AG04450 (cell line): ENCODE results near the gene MYO15A. TPM values are rescaled to one million over a fixed set of nuclear protein-coding genes. Genes with fewer than 3 reads are reported as not detected.

Source experiments
- CTCF ChIA-PET: fragments of 300-600, 350-600 bp; formaldehyde crosslinking; extraction: SDS; loops from one replicate; lab custom pipeline; 2022; ENCODE audit warnings: antibody characterized with exemption, inconsistent platforms; lab: Charles Lee
- POLR2A ChIA-PET: fragments of 350-600 bp; formaldehyde crosslinking; extraction: SDS; loops from one replicate; lab custom pipeline; 2021; ENCODE audit warnings: antibody characterized with exemption, inconsistent platforms; lab: Yijun Ruan, JAX
- DNase-seq: peaks from one replicate; pipeline ENCODE4 v3.0.0-alpha.2; 2011; ENCODE audit warnings: low read depth, low spot score
- H3K27ac ChIP-seq: one replicate; pipeline ENCODE4 v1.5.1; 2012; ENCODE audit warnings: low read depth, low read length, control low read depth
- H3K27me3 ChIP-seq: one replicate; pipeline ENCODE4 v1.6.0; 2012; ENCODE audit warnings: low read length; ENCODE audit not compliant: control insufficient read depth, insufficient read depth
- H3K4me3 ChIP-seq: 2 replicates; pipeline ENCODE4 v1.5.1; 2011; ENCODE audit warnings: mild to moderate bottlenecking, low read depth, low read length, control low read depth
- H3K9me3 ChIP-seq: 2 replicates; pipeline ENCODE4 v1.5.1; 2012; ENCODE audit warnings: low read length; ENCODE audit not compliant: control insufficient read depth, insufficient read depth
- CTCF ChIP-seq: IDR thresholded peaks from 2 replicates; pipeline ENCODE4 v1.5.1; 2011; ENCODE audit warnings: low read depth, low read length, control low read depth, inconsistent platforms
- polyA plus RNA-seq: library from polyadenylated mRNA; depleted of rRNA; stranded (reverse); fragments of >200 nt; gene quantifications from 2 replicates; pipeline ENCODE4 v1.2.3, GENCODE V29; 2011

The MYO15A gene
- polyA plus RNA-seq, 1 experiment = 0.19 TPM

GRCh38 chr17:18194394-18194793, 85.8 kb downstream of the MYO15A start:
- no peak overlapping the region for H3K4me3 ChIP-seq
- ChIA-PET CTCF (interaction anchor here (0.9 to 1.6 kb wide), 2 partner anchors 23 to 24 kb away, joined by 3 to 5 read pairs; no protein-coding TSS in a partner anchor), POLR2A (interaction anchor here (0.6 kb wide), 1 partner anchor 121 kb away, joined by 3 read pairs; no protein-coding TSS in a partner anchor)
- H3K27ac ChIP-seq = no peak overlapping the region
- H3K9me3 ChIP-seq = no peaks in the 10 kb centered on the region
- no peak for DNase-seq
- H3K27me3 ChIP-seq = no peaks in the 10 kb centered on the region
- no peak for TF ChIP-seq CTCF

- Histone ChIP-seq H3K27ac (no peak overlapping the region), H3K9me3 (no peaks in the 10 kb centered on the region), H3K4me3 (no peak overlapping the region), H3K27me3 (no peaks in the 10 kb centered on the region)
- CTCF ChIA-PET = interaction anchor here (1.6 kb wide), 1 partner anchor 23 kb away, joined by 5 read pairs; no protein-coding TSS in a partner anchor
- POLR2A ChIA-PET = interaction anchor here (0.6 kb wide), 1 partner anchor 121 kb away, joined by 3 read pairs; no protein-coding TSS in a partner anchor
- no peak for TF ChIP-seq CTCF
- no peak for DNase-seq
Measured at GRCh38 chr17:18194804-18195203, 86.2 kb downstream of the MYO15A start.

GRCh38 chr17:18195246-18195645, 86.7 kb downstream of the MYO15A start:
- H3K9me3 ChIP-seq = no peaks in the 10 kb centered on the region
- ChIA-PET CTCF (no interaction called here), POLR2A (no interaction called here)
- no peak overlapping the region for H3K27ac ChIP-seq
- no peak for TF ChIP-seq CTCF
- no peaks in the 10 kb centered on the region for H3K27me3 ChIP-seq
- DNase-seq = no peak
- H3K4me3 ChIP-seq = no peak overlapping the region

- POLR2A ChIA-PET = interaction anchor here (1.0 kb wide), 1 partner anchor 14 kb away, joined by 3 read pairs; the partner anchor contains the start of gene ALKBH5
- CTCF ChIA-PET = interaction anchor here (0.9 kb wide), 1 partner anchor 18 kb away, joined by 3 read pairs; no protein-coding TSS in a partner anchor
- no peak overlapping the region for H3K27ac ChIP-seq
- H3K27me3 ChIP-seq = no peaks in the 10 kb centered on the region
- H3K9me3 ChIP-seq = no peaks in the 10 kb centered on the region
- no peak for DNase-seq
- no peak for TF ChIP-seq CTCF
- no peak overlapping the region for H3K4me3 ChIP-seq
Measured at GRCh38 chr17:18197535-18198194, 89.1 kb downstream of the MYO15A start.

- no peak for TF ChIP-seq CTCF
- H3K27me3 ChIP-seq = no peaks in the 10 kb centered on the region
- CTCF ChIA-PET = interaction anchor here (0.9 kb wide), 1 partner anchor 17 kb away, joined by 3 read pairs; no protein-coding TSS in a partner anchor
- H3K27ac ChIP-seq = no peak overlapping the region
- H3K4me3 ChIP-seq = no peak overlapping the region
- DNase-seq = no peak
- POLR2A ChIA-PET = no interaction called here
- no peaks in the 10 kb centered on the region for H3K9me3 ChIP-seq
Measured at GRCh38 chr17:18198530-18198929, 90.0 kb downstream of the MYO15A start.
